ENCODE results near the gene SCN5A. TPM values are rescaled to one million over a fixed set of nuclear protein-coding genes. Genes with fewer than 3 reads are reported as not detected.

Gene SCN5A
- total and polyA plus RNA-seq, 12 donors = 0.04 to 2.1 (median 0.33) TPM; not detected in 2

DNA sequence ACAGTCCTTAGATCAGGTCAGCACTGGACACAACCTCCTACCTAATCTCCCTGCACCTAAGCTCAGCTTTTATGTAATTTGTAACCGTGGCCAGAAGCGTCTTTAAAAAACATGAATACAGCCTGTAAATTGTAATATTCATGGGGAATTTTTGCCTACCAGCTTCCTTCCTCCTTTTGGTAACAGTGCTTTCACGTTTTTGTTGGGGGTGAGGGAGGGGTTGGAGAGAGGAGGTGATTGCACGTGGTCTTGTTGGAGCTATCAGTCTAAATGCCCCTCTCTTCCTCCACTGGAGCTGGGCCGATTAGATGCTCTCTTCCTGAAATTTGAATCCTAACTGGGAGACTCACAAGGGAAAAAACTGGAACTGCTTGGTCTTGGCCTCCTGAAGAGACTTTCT lies 35.1 kb upstream of the SCN5A start:
- Histone ChIP-seq H3K4me3 (no peak overlapping the region), H3K27me3 (no peaks in the 10 kb centered on the region), H3K27ac (no peak overlapping the region), H3K4me1 (replicated peaks in 1 of 2) (no peaks in the 10 kb centered on the region), H3K36me3 (replicated peaks in 1 of 2) (no peaks in the 10 kb centered on the region), H3K9me3 (replicated peaks in 1 of 3) (no peaks in the 10 kb centered on the region)
- intact Hi-C loops (cut with DNase I) = no loop called here
- WGBS, 4 donors = 47 to 63% (median 50%) methylated on average over 5 of the region's 5 CpGs
- DNase-seq = no peak
- no peak for TF ChIP-seq POLR2A (IDR thresholded peaks at IDR 0.05)
- TF ChIP-seq, protein P1, sequence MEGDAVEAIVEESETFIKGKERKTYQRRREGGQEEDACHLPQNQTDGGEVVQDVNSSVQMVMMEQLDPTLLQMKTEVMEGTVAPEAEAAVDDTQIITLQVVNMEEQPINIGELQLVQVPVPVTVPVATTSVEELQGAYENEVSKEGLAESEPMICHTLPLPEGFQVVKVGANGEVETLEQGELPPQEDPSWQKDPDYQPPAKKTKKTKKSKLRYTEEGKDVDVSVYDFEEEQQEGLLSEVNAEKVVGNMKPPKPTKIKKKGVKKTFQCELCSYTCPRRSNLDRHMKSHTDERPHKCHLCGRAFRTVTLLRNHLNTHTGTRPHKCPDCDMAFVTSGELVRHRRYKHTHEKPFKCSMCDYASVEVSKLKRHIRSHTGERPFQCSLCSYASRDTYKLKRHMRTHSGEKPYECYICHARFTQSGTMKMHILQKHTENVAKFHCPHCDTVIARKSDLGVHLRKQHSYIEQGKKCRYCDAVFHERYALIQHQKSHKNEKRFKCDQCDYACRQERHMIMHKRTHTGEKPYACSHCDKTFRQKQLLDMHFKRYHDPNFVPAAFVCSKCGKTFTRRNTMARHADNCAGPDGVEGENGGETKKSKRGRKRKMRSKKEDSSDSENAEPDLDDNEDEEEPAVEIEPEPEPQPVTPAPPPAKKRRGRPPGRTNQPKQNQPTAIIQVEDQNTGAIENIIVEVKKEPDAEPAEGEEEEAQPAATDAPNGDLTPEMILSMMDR (IDR thresholded peaks at IDR 0.05) = no peak

GRCh38 chr3:38669668-38670067 lies 20.2 kb upstream of the SCN5A start:
- no peak for DNase-seq
- WGBS, 4 donors = 47 to 55% (median 48%) methylated on average over 4 of the region's 4 CpGs
- TF ChIP-seq, protein P1 (IDR thresholded peaks at IDR 0.05) = no peak
- TF ChIP-seq POLR2A (IDR thresholded peaks at IDR 0.05) = no peak
- Histone ChIP-seq H3K27me3 (peaks cover 8% of the 10 kb centered on the region), H3K27ac (no peak overlapping the region), H3K4me1 (replicated peaks in 1 of 2) (no peaks in the 10 kb centered on the region), H3K9me3 (replicated peaks in 1 of 3) (no peaks in the 10 kb centered on the region), H3K36me3 (replicated peaks in 1 of 2) (no peaks in the 10 kb centered on the region), H3K4me3 (no peak overlapping the region)
- intact Hi-C loops (cut with DNase I) = no loop called here

DNA sequence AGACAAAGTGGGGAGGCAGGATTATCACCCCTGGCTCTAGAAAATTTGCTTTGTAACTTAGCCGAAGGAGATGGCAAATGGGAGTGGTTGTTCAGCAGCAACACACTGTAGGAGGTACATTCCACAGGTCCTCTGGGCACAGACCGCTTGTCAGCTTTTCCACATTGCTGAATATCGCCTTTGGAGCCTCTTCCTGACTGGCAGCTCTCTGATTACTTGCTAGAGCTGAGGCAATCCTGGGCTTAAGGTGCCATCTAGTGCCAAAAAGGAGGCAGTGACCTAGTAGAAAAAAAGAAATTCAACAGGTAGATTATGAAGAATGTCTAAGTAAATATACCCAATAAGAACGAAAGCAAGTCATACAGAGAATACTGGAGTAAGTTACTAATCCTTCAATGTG lies 13.1 kb upstream of the SCN5A start:
- peaks cover 2% of the 10 kb centered on the region for H3K27me3 ChIP-seq
- H3K36me3 ChIP-seq (replicated peaks in 1 of 2) = no peaks in the 10 kb centered on the region
- 30 to 52% (median 49%) methylated on average over 4 of the region's 4 CpGs for WGBS, 4 donors
- H3K27ac ChIP-seq = no peak overlapping the region
- H3K4me3 ChIP-seq = no peak overlapping the region
- H3K4me1 ChIP-seq (replicated peaks in 1 of 2) = no peaks in the 10 kb centered on the region
- DNase-seq = no peak
- H3K9me3 ChIP-seq (replicated peaks in 1 of 3) = peaks cover 0 to 6% (median 0%) of the 10 kb centered on the region in 3 donors
- no peak for TF ChIP-seq POLR2A (IDR thresholded peaks at IDR 0.05)
- TF ChIP-seq, protein P1 (IDR thresholded peaks at IDR 0.05) = peak in 1 of 6 experiments; percentile 17
- intact Hi-C loops (cut with DNase I) = no loop called here

GRCh38 chr3:38658841-38659240 lies 9.4 kb upstream of the SCN5A start:
- TF ChIP-seq, protein P1 (IDR thresholded peaks at IDR 0.05) = no peak
- no peak for TF ChIP-seq POLR2A (IDR thresholded peaks at IDR 0.05)
- H3K27me3 ChIP-seq = peaks cover 10% of the 10 kb centered on the region
- no peaks in the 10 kb centered on the region for H3K4me1 ChIP-seq (replicated peaks in 1 of 2)
- WGBS, 4 donors = 29 to 40% (median 33%) methylated on average over 7 to 9 of the region's 9 CpGs
- H3K27ac ChIP-seq = no peak overlapping the region
- no peaks in the 10 kb centered on the region for H3K36me3 ChIP-seq (replicated peaks in 1 of 2)
- no peak overlapping the region for H3K4me3 ChIP-seq
- H3K9me3 ChIP-seq (replicated peaks in 1 of 3) = peaks cover 0 to 6% (median 0%) of the 10 kb centered on the region in 3 donors
- intact Hi-C loops (cut with DNase I) = loop anchor here in 1 of 2 donors (10.0 kb wide), 1 partner anchor 134 kb away; no protein-coding TSS in a partner anchor
- DNase-seq = no peak
